ENCODE measurements around the gene ITPR1. TPM values are rescaled to one million over a fixed set of nuclear protein-coding genes. Genes with fewer than 3 reads are reported as not detected.

ITPR1 gene
- total and polyA plus RNA-seq, 2 of the 4 experiments (the other 2 are of a cell fraction): 1.8 to 5.7 TPM

DNA sequence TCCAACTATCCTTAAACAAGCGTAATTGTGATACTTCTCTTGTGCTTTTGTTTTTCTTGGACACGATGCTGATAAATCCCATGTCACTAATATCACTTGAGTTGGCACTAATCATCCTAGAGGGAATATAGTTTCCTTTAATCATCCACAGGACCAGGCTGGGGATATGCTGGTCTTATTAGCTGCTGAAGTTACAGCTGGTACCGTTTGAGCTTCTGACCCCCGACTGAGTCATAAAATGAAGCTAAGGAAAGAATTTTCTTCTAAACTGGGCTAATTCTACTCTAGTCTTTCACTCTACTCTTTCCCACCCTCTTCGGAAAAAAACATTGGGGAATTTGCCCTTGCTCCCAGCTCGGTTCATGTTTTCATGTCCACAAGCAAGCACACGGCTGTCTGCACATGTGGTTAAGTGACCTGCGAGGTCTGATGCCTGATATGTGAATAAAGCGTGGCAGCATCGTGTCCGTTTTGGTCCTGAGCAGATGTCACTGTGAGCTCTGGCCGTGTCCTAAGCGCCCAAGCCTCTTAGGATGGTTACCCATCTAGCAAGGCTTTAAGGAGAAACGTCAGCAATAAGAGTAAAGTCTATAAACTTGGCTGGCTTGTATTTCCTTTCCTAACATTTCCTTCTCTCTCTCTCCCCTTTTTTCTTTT, 223.7 kb downstream of the ITPR1 start:
- no TSS peak for BruUV-seq (replicated peaks)
- peak overlapping the region; percentile 13; the same call in 1 of the 3 replicates for H2BK15ac ChIP-seq (ENCODE audit: low read depth, low read length)
- H3K4ac ChIP-seq (ENCODE audit: low read depth, low read length): peak overlapping the region; percentile 63
- H4K5ac ChIP-seq (ENCODE audit: low read depth, low read length): 0 out of 2 replicates have a peak overlapping the region, but pooled peaks have one; percentile 36
- H4K8ac ChIP-seq (ENCODE audit: low read depth in 2 of 2, low read length in 2 of 2): peak overlapping the region in 1 of 2 experiments; percentile 31; a peak in 1 of 4 replicates
- H2AFZ ChIP-seq (replicated peaks; ENCODE audit: low read length, poor library complexity): peak overlapping the region; percentile 11
- H2BK5ac ChIP-seq (ENCODE audit: low read depth, low read length, poor library complexity, severe bottlenecking): no peak overlapping the region
- H3K4me1 ChIP-seq (ENCODE audit: control insufficient read depth, insufficient read depth, low read length): peaks cover 20% of the 10 kb centered on the region
- H2BK20ac ChIP-seq (ENCODE audit: low read depth, low read length): 0 out of 2 replicates have a peak overlapping the region, but pooled peaks have one; percentile 36
- peak overlapping the region; percentile 10; the same call in 1 of the 2 replicates for H3K14ac ChIP-seq (replicated peaks; ENCODE audit: low read depth, low read length)
- intact Hi-C loops (cut with micrococcal nuclease): no loop called here
- peak overlapping the region; percentile 79; the same call in 1 of the 2 replicates for H2AK5ac ChIP-seq (ENCODE audit: low read depth, low read length)
- ATAC-seq (ENCODE audit: low read depth) (peak; percentile 38), DNase-seq (peak; percentile 83)
- WGBS, 2 experiments (ENCODE audit: extremely low coverage in 2 of 2, insufficient read length in 1 of 2): 85% methylated on average over 5 of the region's 14 CpGs; no CpG with 5 or more reads in 1 of the 2 experiments
- dilution Hi-C loops (cut with HindIII; ENCODE audit: low sequenced_read_pairs, unreplicated experiment): no loop called here
- ChIA-PET CTCF (interaction anchor here (0.6 to 1.5 kb wide), 4 partner anchors 264 to 341 kb away, joined by 3 to 5 read pairs (median 4); no protein-coding TSS in a partner anchor), POLR2A (ENCODE audit: unreplicated experiment) (no interaction called here)
- H3K56ac ChIP-seq (ENCODE audit: extremely low read depth, insufficient read depth, low read length): no peak overlapping the region
- no peak overlapping the region for H3K4me3 ChIP-seq (ENCODE audit: insufficient read depth, low read depth, low read length)
- H4K91ac ChIP-seq (ENCODE audit: insufficient read depth, low read depth, low read length): no peak overlapping the region
- H3K9me1 ChIP-seq (ENCODE audit: insufficient read depth, low read length): peaks cover 5% of the 10 kb centered on the region; the same call in 1 of the 2 replicates
- H3K27ac ChIP-seq (ENCODE audit: insufficient read depth, low read length): no peak overlapping the region
- H2AK9ac ChIP-seq (replicated peaks; ENCODE audit: low read depth, low read length, poor library complexity): no peak overlapping the region
- no peaks in the 10 kb centered on the region for H3K9me3 ChIP-seq (ENCODE audit: control insufficient read depth, insufficient read depth, low read length)
- peak overlapping the region; percentile 21 for H2BK120ac ChIP-seq (ENCODE audit: low read depth, low read length)
- no peaks in the 10 kb centered on the region for H3K27me3 ChIP-seq (ENCODE audit: control insufficient read depth, insufficient read depth, low read length)
- no peaks in the 10 kb centered on the region for H4K20me1 ChIP-seq (ENCODE audit: insufficient read depth, low read length)
- H3K36me3 ChIP-seq (ENCODE audit: control insufficient read depth, insufficient read depth, low read length): no peaks in the 10 kb centered on the region
- H3K23ac ChIP-seq (ENCODE audit: low read depth, low read length): no peak overlapping the region
- in situ Hi-C loops (cut with MboI; ENCODE audit: low sequenced_read_pairs): loop anchor here (5.0 to 10.0 kb wide), 3 partner anchors 265 to 335 kb away; no protein-coding TSS in a partner anchor
- no peak overlapping the region for H3K4me2 ChIP-seq (ENCODE audit: low read depth, low read length)
- 0 out of 2 replicates have a peak overlapping the region, but pooled peaks have one; percentile 28 for H3K18ac ChIP-seq (ENCODE audit: low read depth, low read length)
- H3K79me1 ChIP-seq (ENCODE audit: low read depth in 1 of 2, low read length in 2 of 2): no peaks in the 10 kb centered on the region
- TF ChIP-seq MXI1 (IDR thresholded peaks at IDR 0.05; ENCODE audit: borderline replicate concordance, low read depth, low read length) (no peak), NFE2L2 (IDR thresholded peaks at IDR 0.05; ENCODE audit: low read depth, low read length) (no peak), RFX5 (IDR thresholded peaks at IDR 0.05; ENCODE audit: low read depth, low read length) (no peak), CTCF (conservative IDR thresholded peaks at IDR 0.05; ENCODE audit: low read depth, low read length) (no peak), SMC3 (IDR thresholded peaks at IDR 0.05; ENCODE audit: low read depth, low read length) (no peak), MAZ (IDR thresholded peaks at IDR 0.05; ENCODE audit: borderline replicate concordance, low read depth, low read length) (no peak)
- H3K9ac ChIP-seq (ENCODE audit: low read depth, low read length): no peak overlapping the region
